Stomach smooth muscle (tissue), 2 donors: Measurements from ENCODE around the gene ARMH1.
"Not testable (repeated sequence)": the region's sequence is repeated elsewhere in the genome, so short reads cannot be mapped to it uniquely, and the experiment has no call there.

Experiments used
- H3K27ac ChIP-seq: one replicate; pipeline ENCODE4 v1.7.0; 2013; ENCODE audit warnings: mild to moderate bottlenecking, low read length, inconsistent platforms
- H3K27me3 ChIP-seq, 2 donors: one replicate each; pipeline ENCODE4 v1.7.0; 2013; ENCODE audit warnings: low read length in 2 of 2; ENCODE audit not compliant: insufficient read depth in 2 of 2, control insufficient read depth in 1 of 2
- H3K36me3 ChIP-seq, 2 donors: one replicate each; pipeline ENCODE4 v1.7.0; 2013; ENCODE audit warnings: low read length in 2 of 2; ENCODE audit not compliant: control insufficient read depth in 2 of 2, insufficient read depth in 2 of 2
- H3K4me1 ChIP-seq: one replicate; pipeline ENCODE4 v1.7.0; 2013; ENCODE audit warnings: low read length; ENCODE audit not compliant: control insufficient read depth, insufficient read depth
- H3K4me3 ChIP-seq, 2 donors: one replicate each; pipeline ENCODE4 v1.7.0; 2013; ENCODE audit warnings: low read length in 2 of 2
- H3K9ac ChIP-seq, 2 donors: one replicate each; pipeline ENCODE4 v1.7.0; 2013; ENCODE audit warnings: low read length in 2 of 2, mild to moderate bottlenecking in 1 of 2
- H3K9me3 ChIP-seq, 2 donors: one replicate each; pipeline ENCODE4 v1.7.0; 2013; ENCODE audit warnings: low read length in 2 of 2; ENCODE audit not compliant: control insufficient read depth in 2 of 2
- donor health status: healthy.
- donor health status: Pancreatic carcinoma.

The ARMH1 gene

DNA sequence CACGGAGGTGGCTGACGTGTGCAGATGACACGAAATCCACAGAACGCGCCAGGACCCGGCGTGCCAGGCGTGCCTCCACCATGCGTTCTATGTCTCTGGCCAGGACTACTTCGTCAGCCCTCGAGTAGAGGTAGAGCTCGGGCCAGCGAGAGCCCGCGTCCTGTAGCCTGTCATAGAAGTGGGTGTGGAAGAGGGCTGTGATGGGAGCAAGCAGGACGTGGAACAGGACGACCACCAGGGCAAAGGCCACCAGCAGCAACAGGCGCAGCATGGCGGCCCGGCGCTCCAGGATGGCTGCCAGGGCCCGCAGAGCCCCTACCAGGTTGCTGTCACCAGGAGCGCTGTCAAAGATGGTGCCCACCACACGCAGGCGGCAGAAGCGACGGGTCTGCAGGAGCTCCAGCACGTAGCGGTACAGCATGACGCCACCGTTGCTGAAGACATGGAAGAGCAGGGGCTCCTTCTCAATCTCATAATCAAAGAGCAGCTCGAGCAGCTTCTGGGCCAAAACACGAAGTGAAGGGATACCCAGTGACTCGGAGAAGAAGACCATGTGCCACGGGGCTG is 19.8 kb upstream of the ARMH1 start:
- H3K36me3 ChIP-seq: peaks cover 17% of the 10 kb centered on the region in 2 donors
- H3K9ac ChIP-seq: no peak overlapping the region
- peaks cover 3% of the 10 kb centered on the region for H3K4me1 ChIP-seq
- no peak overlapping the region for H3K4me3 ChIP-seq
- no peak overlapping the region for H3K27ac ChIP-seq
- H3K9me3 ChIP-seq: no peaks in the 10 kb centered on the region
- H3K27me3 ChIP-seq: no peaks in the 10 kb centered on the region

DNA sequence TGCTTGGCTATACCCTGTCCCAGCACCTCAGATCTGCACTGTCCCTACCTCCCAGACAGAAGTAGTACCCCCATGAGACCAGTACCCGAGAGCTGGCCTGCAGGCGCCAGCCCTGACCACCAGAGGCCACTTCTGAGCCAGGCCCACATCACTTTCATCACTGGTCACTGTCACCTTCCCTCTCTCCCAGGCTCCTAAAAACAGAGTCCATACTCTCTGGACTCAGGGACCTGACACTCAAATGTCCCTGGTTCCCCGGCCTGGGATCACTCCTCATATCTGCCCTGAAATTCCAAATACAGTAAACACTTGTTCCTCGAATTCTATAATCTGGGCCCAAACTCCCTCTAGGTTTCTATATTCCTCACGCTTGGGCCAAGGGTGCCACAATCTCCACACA is 18.9 kb upstream of the ARMH1 start:
- Histone ChIP-seq H3K9me3 (no peaks in the 10 kb centered on the region), H3K27me3 (no peaks in the 10 kb centered on the region), H3K27ac (no peak overlapping the region), H3K9ac (no peak overlapping the region), H3K4me3 (no peak overlapping the region), H3K36me3 (peaks cover 8 to 9% of the 10 kb centered on the region in 2 donors), H3K4me1 (peaks cover 10% of the 10 kb centered on the region)

DNA sequence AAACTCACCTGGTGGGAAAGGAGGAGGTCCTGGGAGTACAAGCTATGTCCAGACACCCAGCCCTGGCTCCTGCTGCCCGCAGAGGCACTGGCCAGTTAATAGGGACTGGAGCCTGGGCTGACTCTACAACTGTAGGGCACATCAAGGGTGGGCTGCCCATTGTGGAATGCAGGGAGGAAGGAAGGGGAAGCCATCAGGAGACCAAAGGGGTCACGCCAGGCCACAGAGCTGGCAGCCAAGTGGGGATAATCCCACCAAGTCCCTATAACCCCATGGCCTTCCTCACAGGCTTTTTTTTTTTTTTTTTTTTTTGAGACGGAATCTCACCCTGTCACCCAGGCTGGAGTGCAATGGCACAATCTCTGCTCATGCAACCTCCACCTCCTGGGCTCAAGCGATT is 14.9 kb upstream of the ARMH1 start:
- peaks cover 0 to 2% of the 10 kb centered on the region in 2 donors for H3K36me3 ChIP-seq
- no peak overlapping the region for H3K9ac ChIP-seq
- no peaks in the 10 kb centered on the region for H3K9me3 ChIP-seq
- H3K4me3 ChIP-seq: no peak overlapping the region
- no peak overlapping the region for H3K27ac ChIP-seq
- peaks cover 7% of the 10 kb centered on the region for H3K4me1 ChIP-seq
- no peaks in the 10 kb centered on the region for H3K27me3 ChIP-seq

DNA sequence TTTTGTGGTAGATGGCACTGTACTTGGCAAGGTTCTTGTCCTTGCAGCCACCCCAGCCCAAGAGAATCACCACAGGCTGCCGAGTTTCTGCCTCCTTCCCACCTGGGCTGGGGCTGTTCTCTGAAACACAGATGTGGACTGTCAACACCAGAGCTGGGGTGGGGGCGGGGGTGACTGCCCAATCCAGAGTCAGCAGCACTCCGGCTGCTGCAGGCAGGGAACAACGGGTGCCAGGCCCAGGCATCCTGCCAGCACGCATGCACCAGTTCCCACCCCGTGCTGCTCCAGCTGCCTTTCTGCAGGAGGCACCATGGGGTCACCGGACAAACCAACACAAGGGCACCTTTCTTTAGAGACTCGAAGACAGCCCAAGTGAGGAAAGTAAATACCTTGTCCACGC is 14.3 kb upstream of the ARMH1 start:
- no peaks in the 10 kb centered on the region for H3K9me3 ChIP-seq
- peaks cover 7% of the 10 kb centered on the region for H3K4me1 ChIP-seq
- H3K27ac ChIP-seq: peak overlapping the region; percentile 11
- no peaks in the 10 kb centered on the region for H3K36me3 ChIP-seq
- H3K27me3 ChIP-seq: no peaks in the 10 kb centered on the region
- H3K9ac ChIP-seq: no peak overlapping the region
- peak overlapping the region in 1 of 2 donors; percentile 22 for H3K4me3 ChIP-seq

DNA sequence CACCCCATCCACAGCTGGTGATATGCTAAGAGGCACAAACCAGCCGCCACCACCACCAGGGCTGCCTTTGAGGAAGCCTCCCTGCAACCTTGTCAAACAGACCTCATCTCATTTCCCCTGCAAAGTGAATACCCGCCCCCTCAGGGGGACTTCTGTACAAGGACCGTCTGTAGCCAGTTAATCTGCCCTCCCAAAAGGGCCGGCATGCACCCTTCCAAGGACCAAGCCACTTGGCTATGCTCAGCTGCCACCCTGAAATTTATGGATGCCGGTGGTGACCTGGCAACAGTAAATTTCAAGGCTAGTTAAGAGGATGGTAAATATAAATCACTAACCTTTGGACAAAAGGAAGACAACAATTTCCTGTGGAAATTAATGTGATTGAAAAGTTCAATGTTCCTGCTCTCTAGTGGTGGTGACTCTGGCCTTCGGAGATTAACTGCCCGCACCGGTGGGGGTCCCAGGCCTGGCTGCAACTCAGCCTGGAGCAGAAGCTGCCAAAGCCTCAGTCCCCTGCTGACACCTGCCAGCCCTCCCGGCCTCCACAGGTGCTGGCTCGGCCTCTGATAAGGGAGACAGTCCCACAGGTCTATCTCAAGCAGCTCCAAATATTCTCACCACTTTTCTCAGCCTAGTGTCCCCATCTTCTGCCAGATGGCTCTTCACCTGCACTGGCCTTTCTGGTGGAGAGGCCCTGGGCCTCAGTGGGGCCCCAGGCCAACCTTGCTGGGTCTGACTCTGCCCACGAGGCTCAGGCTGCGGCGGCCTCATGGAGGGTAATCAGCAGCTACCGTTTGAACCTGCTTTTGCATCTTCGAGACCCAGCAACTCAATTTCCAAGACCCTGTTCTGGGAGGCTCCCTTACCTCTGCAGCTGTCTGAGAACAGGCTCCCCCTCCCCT is 12.5 kb upstream of the ARMH1 start:
- H3K27ac ChIP-seq: no peak overlapping the region
- no peak overlapping the region for H3K4me3 ChIP-seq
- H3K9me3 ChIP-seq: no peaks in the 10 kb centered on the region
- H3K9ac ChIP-seq: no peak overlapping the region
- no peaks in the 10 kb centered on the region for H3K27me3 ChIP-seq
- H3K4me1 ChIP-seq: peaks cover 7% of the 10 kb centered on the region
- H3K36me3 ChIP-seq: no peaks in the 10 kb centered on the region

DNA sequence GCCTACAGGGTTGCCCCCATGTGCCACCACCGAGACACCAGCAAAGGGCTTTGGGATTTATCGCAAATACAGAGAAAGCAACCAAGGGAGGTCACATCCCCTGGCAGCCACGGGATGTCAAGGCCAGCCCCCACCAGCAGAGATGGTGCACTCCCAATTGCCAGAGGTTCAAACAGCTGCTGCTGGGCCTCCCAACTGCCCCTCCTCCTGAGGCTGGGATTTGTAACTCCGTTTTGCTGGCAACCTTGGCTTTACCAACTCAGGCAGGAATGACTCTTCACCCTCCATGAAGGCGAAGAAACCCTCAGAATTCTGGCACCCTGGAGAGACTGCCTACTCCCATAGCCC is 11.9 kb upstream of the ARMH1 start:
- no peak overlapping the region for H3K4me3 ChIP-seq
- no peak overlapping the region for H3K9ac ChIP-seq
- H3K4me1 ChIP-seq: peaks cover 7% of the 10 kb centered on the region
- no peaks in the 10 kb centered on the region for H3K36me3 ChIP-seq
- H3K27ac ChIP-seq: no peak overlapping the region
- no peaks in the 10 kb centered on the region for H3K27me3 ChIP-seq
- H3K9me3 ChIP-seq: no peaks in the 10 kb centered on the region

DNA sequence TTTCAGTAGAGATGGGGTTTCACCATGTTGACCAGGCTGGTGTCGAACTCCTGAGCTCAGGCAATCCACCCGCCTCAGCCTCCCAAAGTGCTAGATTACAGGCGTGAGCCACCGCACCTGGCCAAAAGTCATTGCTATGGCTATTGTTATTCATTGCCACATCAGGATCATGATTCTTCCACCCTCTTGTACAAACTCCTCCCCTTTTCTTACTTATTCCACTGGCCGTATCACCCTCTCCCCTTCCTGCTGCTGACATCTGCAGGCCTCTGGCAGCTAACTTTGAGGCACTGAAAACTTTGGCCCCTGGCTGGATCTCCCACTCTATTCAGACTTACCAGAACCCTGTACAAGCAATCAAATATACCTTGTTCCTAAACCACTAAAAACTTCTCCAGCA is 11.1 kb upstream of the ARMH1 start:
- Histone ChIP-seq H3K9ac (no peak overlapping the region), H3K36me3 (no peaks in the 10 kb centered on the region), H3K27me3 (no peaks in the 10 kb centered on the region), H3K9me3 (no peaks in the 10 kb centered on the region), H3K4me1 (peaks cover 7% of the 10 kb centered on the region), H3K4me3 (no peak overlapping the region), H3K27ac (no peak overlapping the region)

DNA sequence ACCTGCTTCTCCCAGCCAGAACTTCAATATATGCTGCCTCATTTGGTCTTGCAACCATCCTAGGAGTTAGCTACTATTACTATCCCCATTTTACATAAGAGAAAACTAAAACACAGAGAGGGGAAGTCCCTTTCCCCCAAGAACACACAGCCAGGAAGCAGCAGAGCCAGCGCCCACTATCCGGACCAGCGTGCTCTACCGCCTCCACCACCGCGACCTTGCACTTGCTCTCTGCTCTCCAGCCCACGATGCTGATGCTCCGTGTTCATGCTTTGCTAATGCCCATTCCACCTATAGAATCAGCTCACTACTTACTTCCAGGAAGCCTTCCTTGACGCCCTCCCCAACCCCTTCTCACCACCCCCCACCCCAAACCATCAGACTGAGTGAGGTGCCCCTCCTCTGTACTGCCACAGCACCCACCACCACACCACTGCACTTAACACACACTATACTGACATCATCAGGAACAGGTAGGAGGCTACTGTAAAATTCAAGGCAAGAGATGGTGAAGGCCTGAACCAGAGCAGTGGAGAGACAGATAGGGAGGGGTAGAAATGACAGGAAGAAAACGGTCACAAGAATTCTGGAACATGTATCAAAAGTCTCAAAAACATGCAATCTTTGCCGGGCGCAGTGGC is 9.7 kb upstream of the ARMH1 start:
- Histone ChIP-seq H3K27ac (no peak overlapping the region), H3K4me3 (no peak overlapping the region), H3K9ac (no peak overlapping the region), H3K9me3 (no peaks in the 10 kb centered on the region), H3K27me3 (no peaks in the 10 kb centered on the region), H3K4me1 (peaks cover 6% of the 10 kb centered on the region), H3K36me3 (no peaks in the 10 kb centered on the region)

DNA sequence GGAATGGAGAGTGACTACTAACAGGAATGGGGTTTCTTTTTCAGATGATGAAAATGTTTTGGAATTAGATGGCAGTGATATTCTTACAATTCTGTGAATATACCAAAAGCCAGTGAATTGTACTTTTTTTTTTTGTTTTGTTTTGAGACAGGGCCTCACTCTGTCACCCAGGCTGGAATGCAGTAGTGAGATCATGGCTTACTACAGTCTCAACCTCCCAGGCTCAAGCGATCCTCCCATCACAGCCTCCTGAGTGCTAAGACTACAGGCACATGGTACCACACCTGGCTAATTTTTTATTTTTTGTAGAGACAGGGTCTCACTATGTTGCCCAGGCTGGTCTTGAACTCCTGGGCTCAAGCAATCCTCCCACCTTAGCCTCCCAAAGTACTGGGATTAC is 7.8 kb upstream of the ARMH1 start:
- not testable (repeated sequence) for H3K4me1 ChIP-seq, H3K9ac ChIP-seq, H3K27ac ChIP-seq, H3K36me3 ChIP-seq, H3K27me3 ChIP-seq, H3K9me3 ChIP-seq, H3K4me3 ChIP-seq

DNA sequence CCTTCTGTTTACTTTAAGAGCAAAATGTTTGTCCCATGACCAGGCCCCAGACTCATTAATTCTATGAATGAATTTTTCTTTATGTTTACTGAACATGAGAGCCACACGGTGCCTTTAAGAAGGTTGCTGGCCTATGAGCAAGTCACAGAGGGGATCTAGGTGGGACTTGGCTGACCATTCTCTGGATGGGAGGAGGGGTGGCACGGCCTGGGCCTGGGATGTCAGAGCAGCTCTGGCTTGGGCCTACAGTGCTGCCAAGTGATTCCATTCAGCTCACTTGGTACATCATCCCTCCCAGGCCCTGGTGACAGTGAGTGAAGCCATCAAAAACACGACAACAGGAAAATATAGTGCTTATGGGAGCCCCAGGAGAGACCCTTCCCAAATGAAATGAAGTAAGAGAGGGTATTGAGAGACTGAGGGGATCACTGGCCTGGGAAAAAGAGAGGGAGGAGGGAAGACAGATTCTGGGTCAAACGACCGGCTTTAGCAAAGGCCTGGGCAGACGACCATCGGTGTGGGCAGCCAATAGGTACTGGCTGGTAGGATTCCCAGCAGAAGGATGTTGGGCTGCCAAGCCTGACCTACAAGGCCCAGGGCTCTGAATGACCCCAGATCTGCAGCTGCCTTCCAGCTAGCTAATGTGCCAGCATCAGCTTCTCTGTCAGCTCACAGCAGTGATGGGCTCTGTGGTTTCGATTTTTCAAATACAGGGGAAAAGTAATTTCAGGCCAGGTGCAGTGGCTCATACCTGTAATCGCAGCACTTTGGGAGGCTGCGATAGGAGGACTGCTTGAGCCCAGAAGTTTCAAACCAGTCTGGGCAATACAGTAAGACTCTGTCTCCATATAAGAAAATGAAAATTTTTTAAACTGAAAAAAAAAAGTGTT is 3.5 kb upstream of the ARMH1 start:
- no peaks in the 10 kb centered on the region for H3K27me3 ChIP-seq
- no peak overlapping the region for H3K9ac ChIP-seq
- peaks cover 25% of the 10 kb centered on the region for H3K4me1 ChIP-seq
- H3K9me3 ChIP-seq: no peaks in the 10 kb centered on the region
- no peak overlapping the region for H3K27ac ChIP-seq
- no peaks in the 10 kb centered on the region for H3K36me3 ChIP-seq
- H3K4me3 ChIP-seq: no peak overlapping the region
